HepG2 (cell line): ENCODE data around the gene WBP1. TPM values are rescaled to one million over a fixed set of nuclear protein-coding genes. Genes with fewer than 3 reads are reported as not detected.

Experiments
- CBFB ChIP-seq: sonication (generic); formaldehyde crosslinking; IDR thresholded peaks from 2 replicates; pipeline ENCODE4 v1.4.0; 2020; ENCODE audit warnings: missing genetic modification reagents
- CBX5 ChIP-seq: sonication (generic); formaldehyde crosslinking; IDR thresholded peaks from 2 replicates; pipeline ENCODE4 v1.4.0; 2020; ENCODE audit warnings: missing genetic modification reagents, borderline replicate concordance
- KLF15 ChIP-seq: sonication (generic); formaldehyde crosslinking; IDR thresholded peaks from 2 replicates; pipeline ENCODE4 v1.8.1; 2023; ENCODE audit warnings: borderline replicate concordance, mild to moderate bottlenecking, inconsistent platforms, missing genetic modification reagents, mixed read lengths
- NFAT5 ChIP-seq: sonication (generic); formaldehyde crosslinking; IDR thresholded peaks from 2 replicates; pipeline ENCODE4 v1.4.0; 2020; ENCODE audit warnings: missing genetic modification reagents
- SAFB2 ChIP-seq: sonication (generic); formaldehyde crosslinking; IDR thresholded peaks from 2 replicates; pipeline ENCODE4 v1.5.1; 2020; ENCODE audit warnings: missing genetic modification reagents, low read depth, mild to moderate bottlenecking, borderline replicate concordance
- SMC3 ChIP-seq: IDR thresholded peaks from 2 replicates; pipeline ENCODE4 v1.6.1; 2011; ENCODE audit warnings: low read length, improper control_type of control experiment
- SP4 ChIP-seq: sonication (generic); formaldehyde crosslinking; IDR thresholded peaks from 2 replicates; pipeline ENCODE4 v1.8.1; 2023; ENCODE audit warnings: mild to moderate bottlenecking, missing genetic modification reagents
- ZHX1 ChIP-seq: sonication (generic); formaldehyde crosslinking; IDR thresholded peaks from 2 replicates; pipeline ENCODE4 v1.8.1; 2022; ENCODE audit warnings: low read depth, mild to moderate bottlenecking, missing genetic modification reagents
- ZNF326 ChIP-seq: sonication (generic); formaldehyde crosslinking; IDR thresholded peaks from 2 replicates; pipeline ENCODE4 v1.4.0; 2020; ENCODE audit warnings: missing genetic modification reagents, borderline replicate concordance
- ZNF350 ChIP-seq: sonication (generic); formaldehyde crosslinking; IDR thresholded peaks from 2 replicates; pipeline ENCODE4 v1.4.0; 2020; ENCODE audit warnings: mild to moderate bottlenecking, low read depth, missing genetic modification reagents, borderline replicate concordance
- ZNF44 ChIP-seq: sonication (generic); formaldehyde crosslinking; IDR thresholded peaks from 2 replicates; pipeline ENCODE4 v1.5.1; 2020; ENCODE audit warnings: mild to moderate bottlenecking, missing genetic modification reagents
- ZNF687 ChIP-seq: sonication (generic); formaldehyde crosslinking; IDR thresholded peaks from 2 replicates; pipeline ENCODE4 v1.5.1; 2020; ENCODE audit warnings: mild to moderate bottlenecking, missing genetic modification reagents, moderate library complexity
- polyA plus RNA-seq, 8 experiments: library from polyadenylated mRNA; depleted of rRNA in 3 of 8; stranded (reverse) in 7 of 8; unstranded in 1 of 8; fragments of >200 nt; fragmentation: Illumina TruSeq in 4 of 8; extraction: Trizol in 4 of 8; gene quantifications; 2 replicates each; pipeline versions ENCODE4 v1.2.1 to v1.2.3, GENCODE V29; 2011 to 2016; ENCODE audit warnings: low read depth in 4 of 8, missing spikeins in 1 of 8, mixed read lengths in 1 of 8; ENCODE audit not compliant: insufficient read depth in 1 of 8
- total RNA-seq, 5 experiments: library from RNA; depleted of rRNA; stranded (reverse); fragments of >200 nt; fragmentation: Illumina TruSeq; extraction: Trizol; gene quantifications; 2 replicates each; pipeline ENCODE4 v1.2.3, GENCODE V29; 2016; ENCODE audit warnings: low read depth in 1 of 5
- TF ChIP-seq, protein P1 (sequence below): sonication (generic); formaldehyde crosslinking; IDR thresholded peaks from 2 replicates; pipeline ENCODE4 v1.4.0; 2020; ENCODE audit warnings: missing genetic modification reagents

WBP1 gene
- total and polyA plus RNA-seq, 2 of the 13 experiments (the other 11 are each of a cell fraction or from before 2014, with no cell fraction given): 38.8 to 85.7 TPM

DNA sequence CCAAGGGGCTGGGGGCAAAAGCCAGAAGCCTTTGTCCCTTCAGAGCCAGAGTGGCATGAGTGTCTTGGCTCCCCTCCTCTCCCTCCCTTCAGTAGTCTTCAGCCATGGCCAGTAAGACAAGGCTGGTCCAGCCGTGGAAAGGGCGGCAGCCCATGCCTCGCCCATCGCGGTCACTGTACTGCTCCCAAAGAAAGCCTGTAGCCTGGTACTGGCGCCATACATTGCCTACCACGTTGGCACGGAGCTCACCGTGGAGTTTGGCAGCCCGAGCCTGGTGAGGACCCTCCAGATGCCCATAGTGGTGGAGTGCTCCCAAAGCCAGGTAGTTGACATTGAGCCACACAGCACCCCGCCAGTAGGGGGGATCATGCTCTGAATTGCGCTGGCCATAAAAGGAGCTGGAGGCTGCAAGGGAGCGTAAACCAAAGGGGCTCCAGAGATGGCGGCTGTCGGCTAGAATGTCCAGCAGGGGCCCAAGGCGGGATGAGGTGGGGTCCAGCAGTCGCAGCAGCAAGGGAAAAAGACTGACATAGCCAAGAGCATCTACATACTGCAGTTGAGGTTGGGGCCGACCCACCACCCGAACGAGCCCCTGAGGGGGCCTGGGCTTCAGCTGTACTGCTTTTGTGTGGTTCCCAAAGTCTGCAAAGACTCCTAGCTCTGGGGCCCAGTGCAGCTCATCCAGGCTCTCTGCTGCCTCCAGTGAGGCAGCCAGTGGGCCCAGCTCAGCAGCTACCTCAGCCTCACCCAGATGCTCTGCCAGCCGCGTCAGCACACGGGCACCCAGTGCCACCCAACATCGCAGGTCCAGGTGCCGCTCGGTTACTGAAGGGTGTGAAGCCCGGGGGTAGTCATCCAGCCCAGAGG is 3.2 kb downstream of the WBP1 start (continued):
- TF ChIP-seq NFAT5 (peak; percentile 25; the same call in 1 of the 2 replicates), ZNF326 (CRISPR knock-in tag) (peak; percentile 83), ZNF687 (CRISPR knock-in tag) (peak; percentile 40; the same call in 1 of the 2 replicates), CBX5 (CRISPR knock-in tag) (peak; percentile 23; the same call in 1 of the 2 replicates), SP4 (CRISPR knock-in tag) (peak; percentile 58; the same call in 1 of the 2 replicates), ZHX1 (CRISPR knock-in tag) (peak; percentile 43; the same call in 1 of the 2 replicates), SMC3 (peak; percentile 15; the same call in 1 of the 2 replicates), CBFB (CRISPR knock-in tag) (no peak), ZNF44 (CRISPR knock-in tag) (0 out of 2 replicates have a peak, but pooled peaks have one; percentile 31), ZNF350 (CRISPR knock-in tag) (no peak), SAFB2 (CRISPR knock-in tag) (peak; percentile 34; the same call in 1 of the 2 replicates), KLF15 (peak; percentile 72)
- TF ChIP-seq, protein P1, sequence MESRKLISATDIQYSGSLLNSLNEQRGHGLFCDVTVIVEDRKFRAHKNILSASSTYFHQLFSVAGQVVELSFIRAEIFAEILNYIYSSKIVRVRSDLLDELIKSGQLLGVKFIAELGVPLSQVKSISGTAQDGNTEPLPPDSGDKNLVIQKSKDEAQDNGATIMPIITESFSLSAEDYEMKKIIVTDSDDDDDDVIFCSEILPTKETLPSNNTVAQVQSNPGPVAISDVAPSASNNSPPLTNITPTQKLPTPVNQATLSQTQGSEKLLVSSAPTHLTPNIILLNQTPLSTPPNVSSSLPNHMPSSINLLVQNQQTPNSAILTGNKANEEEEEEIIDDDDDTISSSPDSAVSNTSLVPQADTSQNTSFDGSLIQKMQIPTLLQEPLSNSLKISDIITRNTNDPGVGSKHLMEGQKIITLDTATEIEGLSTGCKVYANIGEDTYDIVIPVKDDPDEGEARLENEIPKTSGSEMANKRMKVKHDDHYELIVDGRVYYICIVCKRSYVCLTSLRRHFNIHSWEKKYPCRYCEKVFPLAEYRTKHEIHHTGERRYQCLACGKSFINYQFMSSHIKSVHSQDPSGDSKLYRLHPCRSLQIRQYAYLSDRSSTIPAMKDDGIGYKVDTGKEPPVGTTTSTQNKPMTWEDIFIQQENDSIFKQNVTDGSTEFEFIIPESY (CRISPR knock-in tag): peak; percentile 99
